Muscle layer of duodenum (tissue), 2 donors: ENCODE data around the gene BAIAP2.
A peak's percentile ranks its signal among the peaks of the same experiment; 100 is the strongest.

Source experiments
- H3K27ac ChIP-seq: one replicate; pipeline ENCODE4 v1.7.0; 2013; ENCODE audit warnings: mild to moderate bottlenecking, low read length
- H3K27me3 ChIP-seq: one replicate; pipeline ENCODE4 v1.7.0; 2013; ENCODE audit warnings: low read depth, mild to moderate bottlenecking, control low read depth, low read length
- H3K36me3 ChIP-seq, 2 donors: one replicate each; pipeline ENCODE4 v1.7.0; 2013; ENCODE audit warnings: low read length in 2 of 2, control low read depth in 1 of 2, mild to moderate bottlenecking in 1 of 2; ENCODE audit not compliant: insufficient read depth in 2 of 2, control insufficient read depth in 1 of 2
- H3K4me1 ChIP-seq, 2 donors: one replicate each; pipeline ENCODE4 v1.7.0; 2013; ENCODE audit warnings: low read length in 2 of 2, mild to moderate bottlenecking in 2 of 2, control low read depth in 1 of 2, moderate library complexity in 1 of 2; ENCODE audit not compliant: insufficient read depth in 2 of 2, control insufficient read depth in 1 of 2
- H3K4me3 ChIP-seq, 2 donors: one replicate each; pipeline ENCODE4 v1.7.0; 2013; ENCODE audit warnings: low read length in 2 of 2, low read depth in 1 of 2, mild to moderate bottlenecking in 1 of 2
- H3K9me3 ChIP-seq, 2 donors: one replicate each; pipeline ENCODE4 v1.7.0; 2013; ENCODE audit warnings: low read length in 2 of 2, control low read depth in 1 of 2, mild to moderate bottlenecking in 1 of 2; ENCODE audit not compliant: control insufficient read depth in 1 of 2
- donor health status: healthy.

BAIAP2 gene

DNA sequence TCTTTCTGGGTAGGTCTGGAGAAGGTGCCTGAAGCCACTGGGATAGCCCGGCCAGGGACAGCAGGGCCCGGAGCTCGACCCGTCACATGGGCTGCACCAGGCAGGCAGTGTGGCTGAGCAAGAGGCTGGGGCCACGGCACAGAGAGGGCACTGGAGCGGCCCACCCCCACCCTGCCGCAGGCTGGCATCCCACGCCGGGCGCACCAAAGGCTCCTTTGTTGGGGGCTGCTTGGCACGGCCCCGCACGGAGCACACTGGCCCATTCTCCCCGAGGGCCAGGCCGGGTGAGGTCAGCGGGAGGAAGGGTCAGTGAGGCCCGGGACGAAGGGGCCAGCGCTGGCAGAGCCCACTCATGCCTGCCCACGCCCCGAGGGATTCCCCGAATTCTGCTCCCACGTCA lies 93.8 kb downstream of the BAIAP2 start:
- H3K9me3 ChIP-seq = no peaks in the 10 kb centered on the region
- no peak overlapping the region for H3K27ac ChIP-seq
- no peaks in the 10 kb centered on the region for H3K36me3 ChIP-seq
- H3K27me3 ChIP-seq = no peaks in the 10 kb centered on the region
- peaks cover 0 to 5% of the 10 kb centered on the region in 2 donors for H3K4me1 ChIP-seq
- H3K4me3 ChIP-seq = peak overlapping the region in 1 of 2 donors; percentile 37

DNA sequence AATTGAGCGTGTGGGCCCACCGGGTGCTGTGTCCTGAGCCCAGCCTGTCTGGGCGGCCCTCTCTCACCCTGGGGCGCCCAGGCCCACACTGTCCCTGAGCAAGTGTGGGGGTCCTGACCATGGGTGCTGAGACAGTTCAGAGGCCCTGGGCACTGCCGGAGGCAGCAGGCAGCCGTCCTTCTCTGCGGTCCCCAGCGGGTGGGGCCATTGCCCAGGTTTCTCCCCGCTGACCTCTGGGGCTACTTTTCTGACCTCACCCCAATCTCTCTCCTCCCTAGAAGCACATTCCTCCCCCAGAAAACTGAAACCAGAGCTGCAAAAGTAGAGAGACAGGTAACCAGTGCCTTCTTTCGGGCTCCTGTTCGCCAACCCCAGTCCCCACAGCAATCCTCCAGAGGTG lies 94.3 kb downstream of the BAIAP2 start:
- Histone ChIP-seq H3K9me3 (no peaks in the 10 kb centered on the region), H3K27ac (no peak overlapping the region), H3K4me3 (no peak overlapping the region), H3K27me3 (no peaks in the 10 kb centered on the region), H3K36me3 (no peaks in the 10 kb centered on the region), H3K4me1 (peaks cover 0 to 5% of the 10 kb centered on the region in 2 donors)

DNA sequence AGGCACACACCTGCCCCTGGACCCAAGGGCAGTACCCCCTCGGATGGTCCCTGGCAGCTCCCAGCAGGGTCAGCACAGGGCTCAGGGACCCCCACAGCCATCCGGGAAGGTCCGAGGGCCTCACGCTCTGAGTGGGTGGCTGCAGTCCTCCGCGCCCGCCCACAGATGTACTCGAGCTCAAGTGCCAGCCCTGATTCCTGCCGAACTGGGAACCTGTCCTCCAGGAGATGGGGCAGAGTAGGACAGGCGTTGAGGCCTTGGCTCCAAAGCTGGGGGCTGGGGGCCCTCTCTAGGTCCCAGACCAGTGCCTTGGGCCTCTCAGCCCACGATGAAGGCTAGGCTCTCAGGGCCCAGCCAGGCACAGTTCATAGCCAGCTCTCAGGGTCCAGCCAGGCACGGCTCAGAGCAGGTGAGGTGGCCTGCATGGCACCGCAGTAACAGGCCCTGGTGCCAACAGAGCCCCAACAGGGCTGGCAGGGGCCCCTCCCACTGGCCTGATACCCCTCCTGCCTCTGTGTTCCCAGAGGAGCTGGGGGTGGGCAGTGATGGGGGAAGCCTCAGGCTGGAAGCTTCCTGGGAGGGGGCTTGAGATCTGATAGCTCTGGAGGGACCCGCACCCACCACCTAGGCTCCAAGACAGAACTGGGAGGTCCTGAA lies 94.9 kb downstream of the BAIAP2 start:
- Histone ChIP-seq H3K27ac (no peak overlapping the region), H3K36me3 (no peaks in the 10 kb centered on the region), H3K9me3 (no peaks in the 10 kb centered on the region), H3K4me1 (peaks cover 0 to 5% of the 10 kb centered on the region in 2 donors), H3K4me3 (no peak overlapping the region), H3K27me3 (no peaks in the 10 kb centered on the region)

DNA sequence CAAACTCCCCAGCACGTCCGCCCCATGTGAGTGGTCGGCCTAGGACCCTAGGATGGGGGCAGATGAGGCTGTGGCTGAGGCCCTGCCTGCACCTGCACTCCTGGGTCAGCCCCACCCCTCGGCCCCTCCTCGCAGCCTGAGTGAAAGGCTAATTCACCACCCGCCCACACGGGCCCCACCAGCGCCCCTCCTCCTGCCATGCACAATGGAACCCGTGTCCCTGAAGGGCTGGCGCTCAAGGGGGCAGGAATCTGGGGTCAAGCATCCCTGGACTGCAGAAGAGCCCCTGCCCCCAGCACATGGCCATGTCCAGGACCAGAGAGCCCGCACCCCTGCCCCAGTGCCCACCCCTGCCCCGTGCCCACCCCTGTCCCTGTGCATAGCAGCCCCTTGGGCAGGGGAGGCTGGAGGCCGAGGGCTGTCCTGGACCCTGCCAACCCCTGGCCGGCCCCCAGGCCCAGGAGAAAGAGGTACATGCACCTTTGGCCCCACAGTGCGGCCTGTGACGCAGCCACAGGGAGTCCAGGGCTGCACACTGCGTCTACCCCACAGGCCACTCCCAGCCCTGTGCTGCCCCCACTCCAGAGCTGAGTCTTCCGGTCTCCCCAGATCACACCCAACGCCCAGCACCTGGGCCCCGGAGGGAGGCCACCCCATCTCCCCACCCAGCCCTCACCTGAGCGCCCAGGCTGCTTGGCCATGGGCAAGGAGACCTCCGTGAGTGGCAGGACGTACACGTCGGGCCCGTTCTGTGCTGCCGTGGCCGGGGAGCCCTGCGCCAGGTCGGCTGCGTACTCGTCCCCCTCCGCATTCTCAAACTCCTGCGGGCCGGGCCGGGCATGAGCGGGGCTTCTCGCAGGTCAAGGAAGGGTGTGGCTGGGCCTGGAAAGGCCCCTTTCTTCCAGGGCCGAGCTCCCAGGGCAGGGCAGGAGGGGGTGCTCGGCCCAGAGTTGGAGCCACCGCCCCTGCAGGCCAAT lies 95.7 kb downstream of the BAIAP2 start:
- Histone ChIP-seq H3K36me3 (no peaks in the 10 kb centered on the region), H3K27me3 (no peaks in the 10 kb centered on the region), H3K4me3 (no peak overlapping the region), H3K27ac (peak overlapping the region; percentile 69), H3K9me3 (no peaks in the 10 kb centered on the region), H3K4me1 (peaks cover 0 to 5% of the 10 kb centered on the region in 2 donors)

DNA sequence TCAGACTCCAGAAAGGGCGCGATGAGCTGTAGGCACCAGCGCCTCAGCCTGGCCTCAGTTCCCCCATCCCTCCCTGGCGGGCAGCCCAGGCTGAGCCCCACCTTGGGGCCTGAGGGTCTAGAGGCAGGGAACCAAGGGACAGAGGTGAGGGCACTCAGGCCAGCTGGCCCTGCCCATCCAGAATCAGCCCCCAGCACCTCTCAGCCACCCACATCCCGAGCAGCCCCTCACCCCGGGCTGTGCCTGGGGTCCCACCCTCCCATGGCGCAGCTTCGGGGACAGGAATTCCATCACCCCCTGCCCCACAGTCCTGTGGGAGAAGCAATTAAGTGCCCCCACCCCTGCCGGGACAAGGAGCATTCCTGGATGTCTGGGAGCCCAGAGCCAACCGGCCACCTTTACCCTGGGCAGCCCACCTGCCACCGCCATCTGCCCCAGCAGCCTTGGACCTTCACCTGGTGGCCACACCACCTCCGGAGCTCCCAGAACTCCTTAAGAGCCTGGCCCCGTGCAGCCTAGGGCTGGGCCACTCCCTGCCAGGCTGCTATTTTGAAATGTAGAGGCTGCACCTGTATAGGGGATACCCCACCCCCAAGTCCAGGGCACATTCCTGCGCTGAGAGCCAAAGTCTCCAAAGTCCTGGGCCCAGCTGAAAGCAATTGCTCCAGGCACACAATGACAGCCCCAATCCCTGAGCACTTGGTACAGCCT lies 96.7 kb downstream of the BAIAP2 start:
- no peaks in the 10 kb centered on the region for H3K27me3 ChIP-seq
- H3K4me1 ChIP-seq = peaks cover 0 to 5% of the 10 kb centered on the region in 2 donors
- peak overlapping the region; percentile 69 for H3K27ac ChIP-seq
- no peaks in the 10 kb centered on the region for H3K36me3 ChIP-seq
- H3K4me3 ChIP-seq = peak overlapping the region in 1 of 2 donors; percentile 39
- no peaks in the 10 kb centered on the region for H3K9me3 ChIP-seq

DNA sequence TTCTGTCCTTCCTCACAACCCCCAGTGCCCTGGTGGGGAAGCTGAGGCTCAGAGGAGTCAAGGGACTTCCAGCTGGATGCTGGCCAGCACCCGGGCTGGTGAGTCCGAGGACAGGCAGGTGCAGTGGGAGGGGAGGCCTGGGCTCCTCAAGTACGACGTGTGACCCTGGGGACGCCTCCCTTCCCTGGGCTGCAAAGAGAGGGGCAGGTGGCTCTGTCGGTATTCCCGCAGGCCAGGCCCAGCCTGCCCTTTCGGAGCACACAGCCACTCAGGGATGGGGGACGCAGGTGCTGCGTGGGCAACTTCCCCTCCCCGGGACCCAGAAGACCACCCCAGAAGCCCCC lies 97.2 kb downstream of the BAIAP2 start:
- H3K4me1 ChIP-seq = peaks cover 0 to 5% of the 10 kb centered on the region in 2 donors
- H3K27ac ChIP-seq = no peak overlapping the region
- H3K9me3 ChIP-seq = no peaks in the 10 kb centered on the region
- H3K4me3 ChIP-seq = no peak overlapping the region
- no peaks in the 10 kb centered on the region for H3K27me3 ChIP-seq
- no peaks in the 10 kb centered on the region for H3K36me3 ChIP-seq

DNA sequence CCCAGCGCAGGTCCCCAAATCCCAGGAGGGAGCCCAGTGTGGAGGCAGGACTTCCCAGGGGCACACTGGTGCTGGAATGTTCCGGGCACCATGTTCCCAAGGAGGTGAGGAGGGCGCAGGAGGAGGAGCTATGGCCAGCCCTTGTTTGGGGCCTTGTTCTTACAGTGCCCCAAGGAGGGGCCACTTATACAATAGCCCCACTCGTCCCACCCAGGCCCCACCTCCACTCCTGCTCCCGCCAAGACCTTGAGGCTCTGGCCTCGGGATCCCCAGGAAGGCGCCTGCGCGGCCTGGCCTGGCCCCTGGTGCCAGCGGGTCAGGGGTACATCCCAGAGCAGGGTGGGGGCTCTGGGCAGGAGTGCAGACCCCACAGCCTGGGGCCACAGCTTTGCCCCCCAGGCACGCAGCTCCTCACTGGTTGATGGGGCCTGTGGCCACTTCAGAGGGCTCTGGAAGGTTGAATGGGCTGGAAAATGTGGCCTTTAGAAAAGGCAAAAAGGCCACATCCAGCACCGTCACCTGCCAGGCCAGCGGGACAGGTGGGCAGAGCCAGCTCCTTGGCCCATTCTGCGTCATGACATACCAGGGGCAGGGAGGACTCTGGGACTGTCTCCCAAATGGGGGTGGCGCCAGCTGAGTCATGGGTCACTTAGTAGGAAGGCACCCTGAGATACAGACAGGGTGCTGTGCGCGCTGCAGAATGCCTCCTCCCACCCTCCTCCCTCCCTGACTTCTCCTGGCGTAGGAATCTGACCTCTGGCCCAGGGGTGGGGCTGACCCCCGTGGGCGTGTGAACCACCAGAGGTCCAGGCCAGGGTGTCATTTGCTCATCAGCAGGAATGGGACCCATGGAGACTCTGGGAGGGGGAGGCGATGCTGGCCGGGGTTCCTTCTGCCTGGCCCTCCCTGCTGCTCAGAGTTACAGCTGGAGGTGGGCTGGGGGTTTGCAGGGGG lies 98.1 kb downstream of the BAIAP2 start:
- peaks cover 0 to 5% of the 10 kb centered on the region in 2 donors for H3K4me1 ChIP-seq
- H3K9me3 ChIP-seq = no peaks in the 10 kb centered on the region
- no peaks in the 10 kb centered on the region for H3K27me3 ChIP-seq
- H3K4me3 ChIP-seq = no peak overlapping the region
- H3K27ac ChIP-seq = no peak overlapping the region
- H3K36me3 ChIP-seq = no peaks in the 10 kb centered on the region

DNA sequence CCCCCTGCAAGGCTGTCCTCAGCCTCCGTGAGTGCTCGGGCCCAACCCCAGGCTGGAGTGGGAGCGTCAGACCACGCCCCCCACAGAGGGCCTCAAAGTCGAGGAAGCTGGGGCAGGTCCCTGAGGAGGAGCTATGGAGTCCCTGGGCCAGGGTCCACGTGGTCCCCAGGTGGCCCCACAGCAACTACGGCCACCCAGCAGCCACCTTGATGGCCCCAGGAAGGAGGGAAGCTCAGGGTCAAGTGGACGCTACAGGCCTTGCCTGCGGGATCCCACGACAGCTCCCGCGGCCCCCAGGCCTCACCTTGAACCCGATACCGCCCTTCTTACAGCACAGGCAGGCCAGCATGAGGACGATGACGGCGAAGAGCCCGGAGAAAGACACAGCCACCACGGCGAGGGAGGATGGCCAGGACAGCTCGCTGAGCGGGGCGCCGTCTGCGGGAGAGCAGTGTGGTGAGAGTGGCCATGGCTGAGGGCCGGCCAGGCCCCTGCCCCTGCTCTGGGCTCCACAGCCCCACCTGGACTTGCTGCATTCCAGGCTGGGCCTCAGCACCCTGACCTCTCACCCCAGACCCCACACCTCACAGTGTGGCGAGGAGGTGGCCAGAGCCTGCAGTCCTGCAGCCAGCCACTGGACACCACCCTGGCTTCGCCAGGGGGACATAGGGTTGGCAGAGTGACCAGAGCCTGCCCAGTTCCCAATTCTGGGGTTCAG lies 99.3 kb downstream of the BAIAP2 start:
- Histone ChIP-seq H3K4me3 (no peak overlapping the region), H3K36me3 (no peaks in the 10 kb centered on the region), H3K27me3 (no peaks in the 10 kb centered on the region), H3K27ac (no peak overlapping the region), H3K4me1 (peaks cover 0 to 5% of the 10 kb centered on the region in 2 donors), H3K9me3 (no peaks in the 10 kb centered on the region)

DNA sequence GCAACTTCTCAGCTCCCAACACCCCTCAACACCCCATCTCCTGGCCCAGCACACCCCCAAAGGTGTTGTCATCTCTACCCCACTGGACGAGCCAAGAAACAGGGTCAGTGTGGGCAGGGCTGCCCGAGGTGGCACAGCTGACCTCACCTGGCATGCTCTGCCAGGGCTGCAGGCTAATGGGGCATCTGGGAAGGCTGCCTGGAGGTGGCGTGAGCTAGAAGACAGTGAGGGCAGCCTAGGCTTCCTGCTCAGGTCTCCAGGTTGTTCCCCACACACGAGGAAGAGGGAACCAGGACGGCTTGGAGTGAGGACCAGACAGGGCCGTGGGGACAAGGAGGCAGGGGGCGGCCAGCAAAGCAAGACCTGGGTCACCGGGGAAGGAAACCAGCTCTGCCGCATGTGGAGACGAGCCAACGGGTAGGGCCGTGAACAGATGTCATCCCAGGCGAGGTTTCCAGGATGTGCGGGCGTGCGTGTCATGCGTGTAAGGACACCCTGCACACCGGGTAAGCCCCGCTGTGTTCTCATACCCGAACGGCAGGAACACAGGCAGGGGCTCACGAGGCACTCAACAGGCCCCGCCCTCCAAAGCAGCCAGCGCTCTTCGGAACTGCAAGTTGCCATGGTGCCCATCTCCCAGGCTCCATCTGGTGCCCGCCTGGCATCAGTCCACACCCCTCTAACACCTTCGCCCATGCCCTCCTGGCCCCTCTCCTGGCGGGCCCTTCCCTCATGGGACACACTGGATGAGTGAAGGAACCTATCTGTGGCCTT lies 100.7 kb downstream of the BAIAP2 start:
- Histone ChIP-seq H3K4me3 (no peak overlapping the region), H3K9me3 (no peaks in the 10 kb centered on the region), H3K4me1 (no peaks in the 10 kb centered on the region), H3K27ac (no peak overlapping the region), H3K27me3 (no peaks in the 10 kb centered on the region), H3K36me3 (no peaks in the 10 kb centered on the region)

DNA sequence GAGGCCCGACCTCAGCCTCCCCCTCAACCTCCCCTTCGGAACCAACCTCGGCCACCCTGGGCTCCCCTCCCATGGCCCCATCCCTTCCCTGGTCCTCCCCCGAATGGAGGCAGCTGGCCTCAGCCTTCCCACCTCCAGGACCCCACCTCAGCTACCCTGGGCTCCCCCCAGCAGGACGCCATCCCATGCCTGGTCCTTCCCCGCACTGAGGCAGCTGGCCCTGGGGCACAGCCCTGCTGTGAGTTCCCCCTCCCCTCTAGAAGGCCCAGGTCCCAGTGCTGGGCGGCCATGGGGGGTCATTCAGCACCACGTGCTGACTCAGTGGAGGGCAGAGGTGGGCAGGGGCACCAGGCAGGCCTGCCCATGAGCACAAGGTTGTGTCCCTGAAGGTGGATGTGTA lies 101.4 kb downstream of the BAIAP2 start:
- Histone ChIP-seq H3K36me3 (no peaks in the 10 kb centered on the region), H3K27ac (no peak overlapping the region), H3K9me3 (no peaks in the 10 kb centered on the region), H3K4me3 (no peak overlapping the region), H3K4me1 (no peaks in the 10 kb centered on the region), H3K27me3 (no peaks in the 10 kb centered on the region)
